ENCODE results near the gene PACRGL.

DNA sequence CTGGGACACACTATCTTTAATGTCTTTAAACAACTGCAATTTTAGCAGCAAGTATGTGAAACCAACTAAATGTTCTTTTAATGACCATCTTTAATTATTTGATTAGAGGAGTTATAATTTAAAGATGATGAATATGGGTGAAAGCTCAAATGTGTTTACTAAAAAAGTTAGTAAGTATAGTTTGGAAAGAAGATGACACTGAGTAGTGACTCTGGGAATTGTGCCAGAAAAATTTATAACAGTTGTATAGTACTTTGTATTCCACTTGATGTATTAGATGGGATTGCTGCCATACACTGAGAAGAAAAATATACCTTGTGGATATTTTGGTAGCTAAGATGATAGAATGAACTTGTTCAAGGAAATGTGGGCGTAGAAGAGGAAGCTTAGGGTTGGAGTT lies 19.5 kb upstream of the PACRGL start:
- no peak for TF ChIP-seq ZNF263 (CRISPR knock-in tag; IDR thresholded peaks at IDR 0.05; ENCODE audit: low read depth)
- no peak for TF ChIP-seq ETV6 (CRISPR knock-in tag; IDR thresholded peaks at IDR 0.05)
- TF ChIP-seq FOXK1 (CRISPR knock-in tag; IDR thresholded peaks at IDR 0.05), result no peak
- TF ChIP-seq, protein P1, sequence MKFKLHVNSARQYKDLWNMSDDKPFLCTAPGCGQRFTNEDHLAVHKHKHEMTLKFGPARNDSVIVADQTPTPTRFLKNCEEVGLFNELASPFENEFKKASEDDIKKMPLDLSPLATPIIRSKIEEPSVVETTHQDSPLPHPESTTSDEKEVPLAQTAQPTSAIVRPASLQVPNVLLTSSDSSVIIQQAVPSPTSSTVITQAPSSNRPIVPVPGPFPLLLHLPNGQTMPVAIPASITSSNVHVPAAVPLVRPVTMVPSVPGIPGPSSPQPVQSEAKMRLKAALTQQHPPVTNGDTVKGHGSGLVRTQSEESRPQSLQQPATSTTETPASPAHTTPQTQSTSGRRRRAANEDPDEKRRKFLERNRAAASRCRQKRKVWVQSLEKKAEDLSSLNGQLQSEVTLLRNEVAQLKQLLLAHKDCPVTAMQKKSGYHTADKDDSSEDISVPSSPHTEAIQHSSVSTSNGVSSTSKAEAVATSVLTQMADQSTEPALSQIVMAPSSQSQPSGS (CRISPR knock-in tag; IDR thresholded peaks at IDR 0.05; ENCODE audit: borderline replicate concordance, low read depth), result no peak
- TF ChIP-seq, protein P2, sequence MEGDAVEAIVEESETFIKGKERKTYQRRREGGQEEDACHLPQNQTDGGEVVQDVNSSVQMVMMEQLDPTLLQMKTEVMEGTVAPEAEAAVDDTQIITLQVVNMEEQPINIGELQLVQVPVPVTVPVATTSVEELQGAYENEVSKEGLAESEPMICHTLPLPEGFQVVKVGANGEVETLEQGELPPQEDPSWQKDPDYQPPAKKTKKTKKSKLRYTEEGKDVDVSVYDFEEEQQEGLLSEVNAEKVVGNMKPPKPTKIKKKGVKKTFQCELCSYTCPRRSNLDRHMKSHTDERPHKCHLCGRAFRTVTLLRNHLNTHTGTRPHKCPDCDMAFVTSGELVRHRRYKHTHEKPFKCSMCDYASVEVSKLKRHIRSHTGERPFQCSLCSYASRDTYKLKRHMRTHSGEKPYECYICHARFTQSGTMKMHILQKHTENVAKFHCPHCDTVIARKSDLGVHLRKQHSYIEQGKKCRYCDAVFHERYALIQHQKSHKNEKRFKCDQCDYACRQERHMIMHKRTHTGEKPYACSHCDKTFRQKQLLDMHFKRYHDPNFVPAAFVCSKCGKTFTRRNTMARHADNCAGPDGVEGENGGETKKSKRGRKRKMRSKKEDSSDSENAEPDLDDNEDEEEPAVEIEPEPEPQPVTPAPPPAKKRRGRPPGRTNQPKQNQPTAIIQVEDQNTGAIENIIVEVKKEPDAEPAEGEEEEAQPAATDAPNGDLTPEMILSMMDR (IDR thresholded peaks at IDR 0.05), result no peak
- TF ChIP-seq, protein P3, sequence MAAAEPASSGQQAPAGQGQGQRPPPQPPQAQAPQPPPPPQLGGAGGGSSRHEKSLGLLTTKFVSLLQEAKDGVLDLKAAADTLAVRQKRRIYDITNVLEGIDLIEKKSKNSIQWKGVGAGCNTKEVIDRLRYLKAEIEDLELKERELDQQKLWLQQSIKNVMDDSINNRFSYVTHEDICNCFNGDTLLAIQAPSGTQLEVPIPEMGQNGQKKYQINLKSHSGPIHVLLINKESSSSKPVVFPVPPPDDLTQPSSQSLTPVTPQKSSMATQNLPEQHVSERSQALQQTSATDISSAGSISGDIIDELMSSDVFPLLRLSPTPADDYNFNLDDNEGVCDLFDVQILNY (CRISPR knock-in tag; IDR thresholded peaks at IDR 0.05), result no peak
- TF ChIP-seq, protein P4, sequence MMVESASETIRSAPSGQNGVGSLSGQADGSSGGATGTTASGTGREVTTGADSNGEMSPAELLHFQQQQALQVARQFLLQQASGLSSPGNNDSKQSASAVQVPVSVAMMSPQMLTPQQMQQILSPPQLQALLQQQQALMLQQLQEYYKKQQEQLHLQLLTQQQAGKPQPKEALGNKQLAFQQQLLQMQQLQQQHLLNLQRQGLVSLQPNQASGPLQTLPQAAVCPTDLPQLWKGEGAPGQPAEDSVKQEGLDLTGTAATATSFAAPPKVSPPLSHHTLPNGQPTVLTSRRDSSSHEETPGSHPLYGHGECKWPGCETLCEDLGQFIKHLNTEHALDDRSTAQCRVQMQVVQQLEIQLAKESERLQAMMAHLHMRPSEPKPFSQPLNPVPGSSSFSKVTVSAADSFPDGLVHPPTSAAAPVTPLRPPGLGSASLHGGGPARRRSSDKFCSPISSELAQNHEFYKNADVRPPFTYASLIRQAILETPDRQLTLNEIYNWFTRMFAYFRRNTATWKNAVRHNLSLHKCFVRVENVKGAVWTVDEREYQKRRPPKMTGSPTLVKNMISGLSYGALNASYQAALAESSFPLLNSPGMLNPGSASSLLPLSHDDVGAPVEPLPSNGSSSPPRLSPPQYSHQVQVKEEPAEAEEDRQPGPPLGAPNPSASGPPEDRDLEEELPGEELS (CRISPR knock-in tag; IDR thresholded peaks at IDR 0.05), result no peak
- TF ChIP-seq FOXP1 (CRISPR knock-in tag; IDR thresholded peaks at IDR 0.05; ENCODE audit: borderline replicate concordance), result no peak
- no peak for TF ChIP-seq ATF1 (CRISPR knock-in tag; IDR thresholded peaks at IDR 0.05)
- TF ChIP-seq JUN (CRISPR knock-in tag; IDR thresholded peaks at IDR 0.05), result no peak
- TF ChIP-seq, protein P5, sequence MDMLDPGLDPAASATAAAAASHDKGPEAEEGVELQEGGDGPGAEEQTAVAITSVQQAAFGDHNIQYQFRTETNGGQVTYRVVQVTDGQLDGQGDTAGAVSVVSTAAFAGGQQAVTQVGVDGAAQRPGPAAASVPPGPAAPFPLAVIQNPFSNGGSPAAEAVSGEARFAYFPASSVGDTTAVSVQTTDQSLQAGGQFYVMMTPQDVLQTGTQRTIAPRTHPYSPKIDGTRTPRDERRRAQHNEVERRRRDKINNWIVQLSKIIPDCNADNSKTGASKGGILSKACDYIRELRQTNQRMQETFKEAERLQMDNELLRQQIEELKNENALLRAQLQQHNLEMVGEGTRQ (CRISPR knock-in tag; IDR thresholded peaks at IDR 0.05), result no peak
- TF ChIP-seq TEAD1 (CRISPR knock-in tag; IDR thresholded peaks at IDR 0.05), result no peak
- TF ChIP-seq ZNF121 (CRISPR knock-in tag; IDR thresholded peaks at IDR 0.05), result no peak
- TF ChIP-seq ZNF219 (CRISPR knock-in tag; IDR thresholded peaks at IDR 0.05; ENCODE audit: borderline replicate concordance), result no peak
